MM.1S (cell line): ENCODE measurements around the gene SLC38A8.

Experiments used
- EZH2 ChIP-seq: fragments of 300-600 bp; sonication (generic); optimal IDR thresholded peaks from 2 replicates; pipeline ENCODE3; 2017; ENCODE audit warnings: low read depth, mild to moderate bottlenecking, antibody characterized with exemption, low read length, mixed read lengths
- TF ChIP-seq, protein P1 (sequence below): fragments of 300-600 bp; sonication (generic); IDR thresholded peaks from 2 replicates; pipeline ENCODE4 v1.5.1; 2016; ENCODE audit warnings: antibody characterized with exemption, low read length, mixed read lengths

DNA sequence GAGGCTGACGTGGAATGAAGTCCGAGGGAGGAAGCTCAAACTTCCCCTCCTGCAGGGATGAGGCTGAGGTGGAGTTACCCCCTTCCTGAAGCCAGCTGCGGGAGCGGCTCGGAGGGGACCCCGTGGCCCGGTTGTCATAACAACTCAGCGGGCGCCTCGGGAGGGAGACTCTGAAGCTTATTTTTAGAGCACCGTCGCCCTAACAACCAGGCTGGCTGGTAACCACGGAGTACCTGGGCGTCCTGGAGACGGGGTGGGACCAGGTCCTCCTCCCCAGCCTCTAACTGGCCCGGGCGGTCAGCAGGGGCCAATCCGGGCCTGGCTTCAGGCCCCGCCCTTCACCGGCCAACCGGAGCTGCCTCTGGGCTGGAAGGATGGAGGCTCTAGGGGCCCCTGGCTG is 46.8 kb downstream of the SLC38A8 start:
- TF ChIP-seq EZH2, result no peak
- TF ChIP-seq, protein P1, sequence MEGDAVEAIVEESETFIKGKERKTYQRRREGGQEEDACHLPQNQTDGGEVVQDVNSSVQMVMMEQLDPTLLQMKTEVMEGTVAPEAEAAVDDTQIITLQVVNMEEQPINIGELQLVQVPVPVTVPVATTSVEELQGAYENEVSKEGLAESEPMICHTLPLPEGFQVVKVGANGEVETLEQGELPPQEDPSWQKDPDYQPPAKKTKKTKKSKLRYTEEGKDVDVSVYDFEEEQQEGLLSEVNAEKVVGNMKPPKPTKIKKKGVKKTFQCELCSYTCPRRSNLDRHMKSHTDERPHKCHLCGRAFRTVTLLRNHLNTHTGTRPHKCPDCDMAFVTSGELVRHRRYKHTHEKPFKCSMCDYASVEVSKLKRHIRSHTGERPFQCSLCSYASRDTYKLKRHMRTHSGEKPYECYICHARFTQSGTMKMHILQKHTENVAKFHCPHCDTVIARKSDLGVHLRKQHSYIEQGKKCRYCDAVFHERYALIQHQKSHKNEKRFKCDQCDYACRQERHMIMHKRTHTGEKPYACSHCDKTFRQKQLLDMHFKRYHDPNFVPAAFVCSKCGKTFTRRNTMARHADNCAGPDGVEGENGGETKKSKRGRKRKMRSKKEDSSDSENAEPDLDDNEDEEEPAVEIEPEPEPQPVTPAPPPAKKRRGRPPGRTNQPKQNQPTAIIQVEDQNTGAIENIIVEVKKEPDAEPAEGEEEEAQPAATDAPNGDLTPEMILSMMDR, result no peak
